Stimulated activated CD4-positive, alpha-beta T cell treated with anti-CD3 and anti-CD28 coated beads, Interleukin-4, amount 100 ng/mL, for 1 hour (primary cell): ENCODE measurements around the gene DNASE1L3.
A peak's percentile ranks its signal among the peaks of the same experiment; 100 is the strongest.
"Not testable (repeated sequence)": the region's sequence is repeated elsewhere in the genome, so short reads cannot be mapped to it uniquely, and the experiment has no call there.

ENCODE experiments used
- DNase-seq: peaks from one replicate; pipeline ENCODE4 v3.0.0-alpha.2; 2020

Gene DNASE1L3

GRCh38 chr3:58234516-58234931, 23.8 kb upstream of the DNASE1L3 start:
- DNase-seq: no peak

DNA sequence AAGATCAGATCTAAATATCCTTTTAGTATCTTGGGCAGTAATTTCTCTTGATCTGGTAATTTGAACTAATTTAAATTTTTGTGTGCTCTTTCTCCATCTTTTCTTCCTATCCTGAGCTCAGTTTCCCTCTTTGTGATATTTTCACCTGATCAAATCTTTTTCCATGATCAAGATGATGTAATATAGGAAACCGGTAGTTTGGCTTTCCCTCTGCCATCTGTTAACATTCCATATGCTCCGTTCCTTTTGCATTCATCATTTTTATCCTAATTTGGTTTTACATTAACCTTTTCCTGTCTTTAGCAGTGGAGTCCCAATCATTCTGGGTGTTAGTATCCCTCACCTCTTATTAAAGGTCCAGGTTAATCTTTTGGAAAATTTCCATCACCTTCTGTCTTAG, 20.9 kb upstream of the DNASE1L3 start:
- no peak for DNase-seq

DNA sequence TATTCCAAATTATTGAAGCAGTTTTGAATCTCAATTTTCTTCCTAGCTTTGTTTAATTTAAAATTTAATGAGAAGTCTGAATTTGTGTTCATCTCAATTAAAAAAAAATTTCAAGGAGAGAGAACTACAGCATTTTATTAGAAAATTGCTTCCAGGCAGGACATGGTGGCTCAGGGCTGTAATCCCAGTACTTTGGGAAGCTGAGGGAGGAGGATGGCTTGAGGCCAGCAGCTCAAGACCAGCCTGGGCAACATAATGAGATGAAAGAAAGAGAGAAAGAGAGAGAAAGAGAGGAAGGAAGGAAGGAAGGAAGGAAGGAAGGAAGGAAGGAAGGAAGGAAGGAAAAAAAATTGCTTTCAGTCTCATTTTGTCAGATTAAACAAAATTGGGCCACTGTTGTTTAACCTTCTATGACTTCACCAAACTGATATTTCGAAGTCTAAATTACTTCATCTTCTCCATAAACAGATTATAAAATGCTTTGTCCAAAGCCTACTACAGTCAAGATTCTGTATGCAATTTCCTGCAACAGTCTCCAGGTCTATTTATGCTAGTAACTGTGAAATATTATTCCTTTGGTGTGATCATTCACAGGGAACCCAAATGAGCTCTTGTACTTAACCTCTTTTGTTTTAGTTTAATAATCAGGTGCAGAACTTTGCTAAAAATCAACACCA, 20.2 kb upstream of the DNASE1L3 start:
- no peak for DNase-seq

DNA sequence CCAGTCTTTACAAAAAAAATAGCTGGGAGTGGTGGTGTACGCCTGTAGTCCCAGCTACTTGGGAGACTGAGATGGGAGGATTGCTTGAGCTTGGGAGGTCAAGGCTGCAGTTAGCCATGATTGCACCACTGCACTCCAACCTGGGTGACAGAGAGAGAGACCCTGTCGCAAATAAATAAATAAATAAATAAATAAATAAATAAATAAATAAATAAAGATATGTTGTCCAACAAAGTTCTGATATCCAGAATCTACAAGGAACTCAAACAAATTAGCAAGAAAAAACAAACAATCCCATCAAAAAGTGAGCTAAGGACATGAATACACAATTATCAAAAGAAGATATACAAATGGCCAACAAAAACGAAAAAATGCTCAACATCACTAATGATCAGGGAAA, 17.2 kb upstream of the DNASE1L3 start:
- DNase-seq: not testable (repeated sequence)

DNA sequence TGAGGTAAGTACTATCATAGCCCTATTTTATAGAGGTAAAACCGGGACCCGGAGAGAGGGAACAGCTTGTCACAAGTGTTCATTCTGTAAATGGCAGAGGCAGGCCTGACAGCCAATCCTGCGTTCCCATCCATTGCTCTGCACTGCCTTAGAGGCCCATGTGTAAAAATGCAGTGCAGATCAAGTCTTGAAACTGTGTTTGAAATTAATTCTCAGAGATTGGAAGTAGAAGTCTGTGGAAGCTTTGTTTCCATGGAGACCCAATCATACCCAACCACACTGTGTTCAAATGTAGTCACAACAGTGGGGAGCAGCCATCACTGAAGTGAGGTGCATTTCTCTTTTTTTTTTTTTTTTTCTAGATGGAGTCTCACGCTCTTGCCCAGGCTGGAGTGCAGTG, 13.1 kb upstream of the DNASE1L3 start:
- no peak for DNase-seq

- no peak for DNase-seq
Measured at GRCh38 chr3:58222161-58222724, 11.5 kb upstream of the DNASE1L3 start.

DNA sequence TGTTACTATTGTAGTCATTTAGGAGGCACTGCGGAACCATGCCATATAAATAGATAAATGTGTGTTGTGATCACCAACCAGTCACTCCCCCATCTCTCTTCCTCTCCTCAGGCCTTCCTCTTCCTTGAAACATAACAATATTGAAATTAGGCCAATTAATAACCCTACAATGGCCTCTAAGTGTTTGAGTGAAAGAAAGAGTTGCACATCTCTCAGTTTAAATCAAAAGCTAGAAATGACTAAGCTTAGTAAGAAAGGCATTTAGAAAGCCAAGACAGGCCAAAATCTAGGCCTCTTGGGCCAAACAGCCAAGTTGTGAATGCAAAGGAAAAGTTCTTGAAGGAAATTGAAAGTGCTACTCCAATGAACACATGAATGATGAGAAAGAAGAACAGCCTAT, 8.1 kb upstream of the DNASE1L3 start:
- DNase-seq: no peak

- peak; percentile 40 for DNase-seq
Measured at GRCh38 chr3:58217209-58217811, 6.5 kb upstream of the DNASE1L3 start.

DNA sequence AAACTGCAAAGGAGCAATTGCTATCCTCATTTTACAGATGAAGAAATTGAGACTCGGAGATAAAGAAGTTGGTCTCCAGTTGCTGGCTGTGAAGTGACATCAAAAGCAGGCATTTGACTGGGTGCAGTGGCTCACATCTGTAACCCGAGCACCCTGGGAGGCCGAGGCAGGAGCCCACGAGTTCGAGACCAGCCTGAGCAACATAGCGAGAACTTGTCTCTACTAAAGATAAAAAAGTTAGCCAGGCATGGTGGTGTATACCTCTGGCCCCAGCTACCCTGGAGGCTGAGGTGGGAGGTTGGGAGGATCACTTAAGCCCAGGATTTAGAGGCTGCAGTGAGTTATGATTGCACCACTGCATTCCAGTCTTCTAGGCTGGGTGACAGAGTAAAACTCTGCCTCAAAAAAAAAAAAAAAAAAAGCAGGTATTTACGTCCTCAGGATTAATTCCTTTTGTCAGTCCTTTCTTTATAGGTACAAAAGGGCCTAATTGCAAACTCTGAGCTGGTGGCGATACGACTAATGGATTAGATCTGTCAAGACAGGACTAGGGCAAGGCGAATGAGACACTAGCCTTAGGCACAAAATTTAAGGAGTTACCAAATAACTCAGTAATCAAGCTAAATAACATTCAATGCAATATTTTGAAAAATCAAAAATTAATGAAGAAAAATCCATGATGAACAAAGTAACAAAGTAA, 5.9 kb upstream of the DNASE1L3 start:
- no peak for DNase-seq

DNA sequence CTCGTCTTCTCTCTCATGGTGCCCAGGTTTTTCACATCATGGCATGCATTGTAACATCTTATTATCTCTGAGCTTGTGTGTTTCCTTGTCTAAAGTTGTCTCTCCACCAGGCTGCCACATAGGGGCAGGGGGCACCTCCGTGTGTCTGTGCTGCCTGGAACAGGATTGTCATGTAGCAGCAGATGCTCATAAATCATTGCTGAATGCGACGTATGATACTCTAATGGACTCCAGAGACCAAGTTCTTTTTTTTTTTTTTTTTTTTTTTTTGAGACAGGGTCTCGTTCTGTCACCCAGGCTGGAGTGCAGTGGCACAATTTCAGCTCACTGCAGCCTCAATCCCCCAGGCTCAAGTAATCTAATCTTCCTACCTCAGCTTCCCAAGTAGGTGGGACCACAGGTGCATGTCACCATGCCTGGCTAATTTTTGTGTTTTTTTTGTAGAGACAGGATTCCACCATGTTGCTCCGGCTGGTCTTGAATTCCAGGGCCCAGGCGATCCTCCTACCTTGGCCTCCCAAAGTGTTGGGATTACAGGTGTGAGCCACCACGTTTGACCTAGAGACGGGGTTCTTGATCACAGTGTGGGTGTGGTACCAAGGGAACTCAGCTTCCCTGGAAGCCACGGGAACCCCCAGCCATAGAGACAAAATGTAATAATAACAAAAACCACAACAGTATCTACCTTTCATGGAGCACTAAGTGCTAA, 4.7 kb upstream of the DNASE1L3 start:
- no peak for DNase-seq

DNA sequence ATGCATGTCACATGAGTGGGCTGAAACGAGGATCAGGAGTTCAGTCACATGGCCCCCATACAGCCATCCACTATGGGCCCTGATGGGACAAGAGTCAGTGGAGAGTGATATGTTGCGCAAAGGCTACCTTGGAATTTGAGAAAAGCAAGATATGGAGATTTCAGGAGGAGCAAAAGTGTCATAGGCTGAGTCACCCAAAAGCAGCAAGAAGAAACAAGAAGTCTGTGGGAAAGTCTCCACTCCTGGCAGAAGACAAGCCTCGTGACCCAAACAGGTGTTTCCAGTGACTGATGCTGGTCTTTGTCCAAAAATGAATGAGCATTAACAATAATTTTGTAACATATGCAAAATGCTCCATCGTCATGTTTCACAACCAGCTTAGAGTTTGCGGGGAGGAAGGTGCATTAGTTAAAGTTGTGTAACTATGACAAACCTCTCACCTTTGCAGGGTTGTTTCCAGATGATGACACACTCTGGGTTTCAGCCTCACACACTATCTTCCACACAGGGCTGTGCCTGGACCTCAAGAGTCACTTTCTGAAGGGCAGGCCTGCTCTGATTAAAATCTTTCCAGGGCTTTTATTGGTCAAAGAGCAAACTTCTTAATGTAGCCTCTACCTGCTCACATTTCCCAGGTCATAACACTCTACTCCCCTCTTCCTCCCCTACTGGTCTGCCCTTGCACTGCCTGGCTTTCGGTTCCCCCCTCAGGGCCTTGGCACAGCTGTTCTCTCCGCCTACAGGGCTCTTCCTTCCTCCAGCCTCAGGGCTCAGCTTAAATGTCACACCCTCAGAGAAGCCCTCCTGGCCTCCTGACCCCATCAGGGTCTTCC, 3.9 kb upstream of the DNASE1L3 start:
- DNase-seq: no peak

GRCh38 chr3:58209933-58210332, 839 bp downstream of the DNASE1L3 start:
- DNase-seq: no peak

- no peak for DNase-seq
Measured at GRCh38 chr3:58207954-58208353, 2.8 kb downstream of the DNASE1L3 start.

- DNase-seq: no peak
Measured at GRCh38 chr3:58206406-58207011, 4.3 kb downstream of the DNASE1L3 start.

- no peak for DNase-seq
Measured at GRCh38 chr3:58205981-58206380, 4.8 kb downstream of the DNASE1L3 start.

- DNase-seq: no peak
Measured at GRCh38 chr3:58204720-58205119, 6.1 kb downstream of the DNASE1L3 start.

DNA sequence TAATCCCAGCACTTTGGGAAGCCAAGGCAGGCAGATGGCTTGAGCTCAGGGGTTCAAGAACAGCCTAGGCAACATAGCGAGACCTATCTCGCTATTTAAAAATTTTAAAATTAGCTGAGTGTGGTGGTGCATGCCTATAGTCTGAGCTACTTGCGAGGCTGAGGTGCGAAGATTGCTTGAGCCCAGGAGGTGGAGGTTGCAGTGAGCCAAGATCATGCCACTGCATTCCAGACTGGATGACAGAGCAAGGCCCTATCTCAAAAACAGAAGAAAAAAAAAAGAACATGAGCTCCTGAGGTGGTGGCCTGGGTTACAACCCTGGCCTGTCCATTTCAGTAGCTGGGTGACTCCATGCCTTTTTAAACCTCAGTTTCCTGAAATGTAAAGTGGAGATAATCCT, 7.2 kb downstream of the DNASE1L3 start:
- no peak for DNase-seq

GRCh38 chr3:58202917-58203360, 7.8 kb downstream of the DNASE1L3 start:
- DNase-seq: no peak

DNA sequence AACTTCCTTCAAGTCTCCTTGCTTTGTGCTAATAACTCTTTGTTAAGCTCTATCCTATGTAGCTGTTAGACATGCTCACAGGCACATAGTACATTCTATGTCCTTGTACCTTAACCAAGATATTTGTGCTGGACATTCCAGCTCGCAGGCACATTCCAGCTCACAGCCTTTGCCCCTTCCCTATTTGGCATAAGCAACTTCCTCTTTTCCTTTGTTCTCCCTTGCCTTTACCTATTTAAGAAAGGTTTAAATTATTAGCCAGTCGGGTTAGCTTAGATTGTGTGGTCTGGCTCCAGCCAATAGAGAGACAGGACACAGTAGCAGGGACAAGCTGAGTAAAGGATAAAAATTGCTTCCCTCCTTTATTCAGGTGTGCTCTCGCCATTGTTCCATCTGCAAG, 9.3 kb downstream of the DNASE1L3 start:
- not testable (repeated sequence) for DNase-seq

GRCh38 chr3:58200846-58201355, 9.9 kb downstream of the DNASE1L3 start:
- DNase-seq: no peak

GRCh38 chr3:58200121-58200709, 10.6 kb downstream of the DNASE1L3 start:
- DNase-seq: no peak
